Measurements from ENCODE around the gene PAPPA. TPM values are rescaled to one million over a fixed set of nuclear protein-coding genes. Genes with fewer than 3 reads are reported as not detected.

The PAPPA gene
- total and polyA plus RNA-seq, 2 of the 8 experiments (the other 6 are each of a cell fraction or from before 2014, with no cell fraction given), result 0.18 to 0.63 TPM

DNA sequence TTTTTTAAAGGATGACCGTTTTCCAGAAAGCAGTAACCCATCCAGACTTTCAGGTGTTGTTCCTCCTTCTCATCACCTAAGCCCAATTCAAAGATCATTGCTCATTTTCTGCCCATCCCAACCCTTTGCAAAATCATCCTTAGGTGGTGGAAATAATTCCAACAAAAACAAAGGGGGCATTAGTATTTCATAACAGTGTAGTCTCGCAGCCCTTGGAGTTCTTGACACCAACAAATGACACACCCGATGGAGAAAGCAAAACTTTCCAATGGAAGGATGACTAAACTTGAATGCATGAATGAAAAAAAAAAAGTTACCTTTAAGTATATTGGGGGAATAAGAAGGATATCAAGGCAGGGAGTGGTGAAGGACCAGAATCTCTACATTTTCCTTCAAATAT is 117.0 kb downstream of the PAPPA start:
- Histone ChIP-seq H4K20me1 (replicated peaks in 1 of 2; ENCODE audit: control insufficient read depth in 1 of 2, insufficient read depth in 2 of 2, low read length in 2 of 2) (peaks cover 2 to 6% of the 10 kb centered on the region in 2 experiments), H2AK5ac (ENCODE audit: low read depth, low read length) (no peak overlapping the region), H3K56ac (replicated peaks; ENCODE audit: insufficient read length, low read depth, low read length) (no peak overlapping the region), H2BK120ac (replicated peaks; ENCODE audit: low read depth, low read length) (no peak overlapping the region), H3K79me1 (ENCODE audit: low read depth, low read length) (no peaks in the 10 kb centered on the region), H3K14ac (ENCODE audit: insufficient read length) (no peak overlapping the region), H3K23ac (ENCODE audit: insufficient read length) (no peak overlapping the region), H4K8ac (ENCODE audit: extremely low read depth, insufficient read depth, low read length) (no peak overlapping the region), H3K23me2 (ENCODE audit: low read depth, low read length) (no peaks in the 10 kb centered on the region), H2BK15ac (ENCODE audit: low read length) (no peak overlapping the region), H3K36me3 (ENCODE audit: control insufficient read depth in 2 of 4, insufficient read depth in 4 of 4, low read length in 3 of 4) (no peaks in the 10 kb centered on the region), H3K27me3 (replicated peaks in 1 of 4; ENCODE audit: control insufficient read depth in 3 of 4, extremely low read depth in 1 of 4, insufficient read depth in 3 of 4, low read length in 3 of 4) (peaks cover 36 to 63% (median 54%) of the 10 kb centered on the region in 4 experiments), H3K4me2 (ENCODE audit: insufficient read depth in 1 of 2, low read depth in 2 of 2, low read length in 2 of 2) (no peak overlapping the region), H2AFZ (ENCODE audit: low read length) (no peak overlapping the region), H2BK20ac (ENCODE audit: low read length) (no peak overlapping the region), H3K9ac (replicated peaks in 1 of 4; ENCODE audit: extremely low read depth in 1 of 4, low read depth in 3 of 4, low read length in 3 of 4) (no peak overlapping the region), H2BK5ac (ENCODE audit: low read depth, low read length) (no peak overlapping the region), H3K79me2 (ENCODE audit: control insufficient read depth in 1 of 2, insufficient read depth in 2 of 2, low read length in 2 of 2) (no peaks in the 10 kb centered on the region), H4K5ac (ENCODE audit: insufficient read length, low read depth, low read length) (no peak overlapping the region), H3K18ac (ENCODE audit: extremely low read depth, low read length) (no peak overlapping the region), H4K91ac (replicated peaks; ENCODE audit: insufficient read length, low read length) (no peak overlapping the region), H3K4ac (replicated peaks; ENCODE audit: insufficient read length, low read depth, low read length) (no peak overlapping the region), H3K4me1 (replicated peaks in 1 of 4; ENCODE audit: control insufficient read depth in 3 of 4, insufficient read depth in 4 of 4, low read length in 3 of 4) (peaks cover 5 to 15% (median 8%) of the 10 kb centered on the region in 4 experiments; a peak in 4 of 7 replicates), H3K9me3 (ENCODE audit: insufficient read depth in 2 of 2, low read depth in 1 of 2, low read length in 1 of 2) (no peaks in the 10 kb centered on the region), H3K4me3 (ENCODE audit: extremely low read depth in 1 of 4, insufficient read depth in 2 of 4, low read depth in 3 of 4, low read length in 4 of 4) (no peak overlapping the region), H2BK12ac (ENCODE audit: low read depth, low read length) (no peak overlapping the region), H3K27ac (ENCODE audit: low read depth, low read length) (no peak overlapping the region)
- WGBS, 2 experiments (ENCODE audit: extremely low coverage in 1 of 2, insufficient coverage in 1 of 2, insufficient read length in 1 of 2, insufficient replicate concordance in 2 of 2, low coverage in 1 of 2, low lambda C conversion rate in 2 of 2, missing lambda C conversion rate in 1 of 2), result 89% methylated on average over 3 of the region's 3 CpGs; no CpG with 5 or more reads in 1 of the 2 experiments
- FAIRE-seq, result no peak
- ChIA-PET POLR2A (ENCODE audit: partially characterized antibody) (no interaction called here), CTCF (ENCODE audit: partially characterized antibody) (interaction anchor here (0.9 to 2.8 kb wide), 2 partner anchors 15 to 65 kb away, joined by 3 to 8 read pairs; no protein-coding TSS in a partner anchor)
- TF ChIP-seq BCL11A (IDR thresholded peaks at IDR 0.05; ENCODE audit: low read depth in 2 of 2, low read length in 2 of 2), result no peak
- no peak for TF ChIP-seq BRCA1 (IDR thresholded peaks at IDR 0.05; ENCODE audit: low read depth, low read length)
- TF ChIP-seq, protein P1, sequence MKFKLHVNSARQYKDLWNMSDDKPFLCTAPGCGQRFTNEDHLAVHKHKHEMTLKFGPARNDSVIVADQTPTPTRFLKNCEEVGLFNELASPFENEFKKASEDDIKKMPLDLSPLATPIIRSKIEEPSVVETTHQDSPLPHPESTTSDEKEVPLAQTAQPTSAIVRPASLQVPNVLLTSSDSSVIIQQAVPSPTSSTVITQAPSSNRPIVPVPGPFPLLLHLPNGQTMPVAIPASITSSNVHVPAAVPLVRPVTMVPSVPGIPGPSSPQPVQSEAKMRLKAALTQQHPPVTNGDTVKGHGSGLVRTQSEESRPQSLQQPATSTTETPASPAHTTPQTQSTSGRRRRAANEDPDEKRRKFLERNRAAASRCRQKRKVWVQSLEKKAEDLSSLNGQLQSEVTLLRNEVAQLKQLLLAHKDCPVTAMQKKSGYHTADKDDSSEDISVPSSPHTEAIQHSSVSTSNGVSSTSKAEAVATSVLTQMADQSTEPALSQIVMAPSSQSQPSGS (IDR thresholded peaks at IDR 0.05; ENCODE audit: low read length), result no peak
- TF ChIP-seq POLR2AphosphoS5 (IDR thresholded peaks at IDR 0.05; ENCODE audit: low read depth, low read length), result no peak
- TF ChIP-seq SIRT6 (IDR thresholded peaks at IDR 0.05; ENCODE audit: low read length), result no peak
- no peak for TF ChIP-seq JUND (IDR thresholded peaks at IDR 0.05; ENCODE audit: low read length)
- TF ChIP-seq CTBP2 (IDR thresholded peaks at IDR 0.05; ENCODE audit: borderline replicate concordance, insufficient read depth, insufficient read length, low read length), result no peak
- no peak for TF ChIP-seq RAD21 (IDR thresholded peaks at IDR 0.05 in 1 of 2, conservative IDR thresholded peaks at IDR 0.05 in 1 of 2; ENCODE audit: low read depth in 2 of 2, low read length in 2 of 2)
- no peak for DNase-seq (ENCODE audit: low read depth in 1 of 2, low spot score in 2 of 2)

All from H1 (cell line).